BLaER1 treated with 17β-estradiol and CSF1 and Interleukin-3, amounts not matched to agents 10 nM and 100 nM (cell line): ENCODE results near the gene ATP11A.

ENCODE experiments used
- H3K27ac ChIP-seq, 11 experiments: shearing (Covaris generic); formaldehyde crosslinking; 2 replicates each; pipeline ENCODE4 v1.8.1; 2022
- H3K27me3 ChIP-seq, 11 experiments: shearing (Covaris generic); formaldehyde crosslinking; 2 replicates each; pipeline ENCODE4 v1.8.1; 2022
- H3K36me3 ChIP-seq, 11 experiments: shearing (Covaris generic); formaldehyde crosslinking; 2 replicates each; pipeline ENCODE4 v1.8.1; 2022
- H3K4me1 ChIP-seq, 10 experiments: shearing (Covaris generic); formaldehyde crosslinking; 2 replicates each; pipeline ENCODE4 v1.8.1; 2022
- H3K4me2 ChIP-seq, 11 experiments: shearing (Covaris generic); formaldehyde crosslinking; 2 replicates each; pipeline ENCODE4 v1.8.1; 2022
- H3K4me3 ChIP-seq, 10 experiments: shearing (Covaris generic); formaldehyde crosslinking; 2 replicates each; pipeline ENCODE4 v1.8.1; 2022
- H3K9ac ChIP-seq, 11 experiments: shearing (Covaris generic); formaldehyde crosslinking; 2 replicates each; pipeline ENCODE4 v1.8.1; 2022
- H3K9me3 ChIP-seq, 11 experiments: shearing (Covaris generic); formaldehyde crosslinking; replicated peaks in 1 of 11; 2 replicates each; pipeline ENCODE4 v1.8.1; 2022
- H4K20me1 ChIP-seq, 11 experiments: shearing (Covaris generic); formaldehyde crosslinking; 2 replicates each; pipeline ENCODE4 v1.8.1; 2022
- Cebpa-rat ChIP-seq, 11 experiments: shearing (Covaris generic); IDR thresholded peaks; 2 replicates each; pipeline ENCODE4 v1.8.1; 2022

Gene ATP11A

DNA sequence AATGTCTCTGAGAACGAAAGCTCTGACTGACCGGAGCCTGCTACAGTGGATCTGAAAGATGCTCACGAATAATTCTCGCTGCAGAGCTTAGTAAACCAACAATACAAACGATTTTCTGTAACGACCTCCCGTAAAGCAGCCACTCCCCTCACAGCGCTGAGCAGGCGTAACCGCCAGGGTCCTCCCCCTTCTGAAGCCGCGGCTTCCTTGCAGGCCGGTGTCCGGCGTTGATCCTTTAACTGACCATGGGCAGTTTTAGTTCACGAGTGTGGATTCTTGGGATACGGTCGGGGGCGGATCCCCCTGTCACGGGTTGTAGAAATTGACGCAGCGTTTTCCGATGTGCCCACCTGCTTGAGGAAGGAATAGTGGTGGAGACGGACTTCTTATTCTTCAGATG, 75.9 kb downstream of the ATP11A start:
- Histone ChIP-seq H3K9me3 (no peaks in the 10 kb centered on the region), H3K9ac (no peak overlapping the region), H3K36me3 (peaks cover 6 to 85% (median 29%) of the 10 kb centered on the region in 11 experiments; a peak in 12 of 22 replicates), H3K4me2 (no peak overlapping the region), H3K27ac (no peak overlapping the region), H3K4me3 (no peak overlapping the region), H3K4me1 (peaks cover 18 to 42% (median 33%) of the 10 kb centered on the region in 10 experiments), H4K20me1 (peaks cover 92 to 96% (median 93%) of the 10 kb centered on the region in 11 experiments), H3K27me3 (no peaks in the 10 kb centered on the region)
- TF ChIP-seq Cebpa-rat (IDR thresholded peaks at IDR 0.05): no peak

DNA sequence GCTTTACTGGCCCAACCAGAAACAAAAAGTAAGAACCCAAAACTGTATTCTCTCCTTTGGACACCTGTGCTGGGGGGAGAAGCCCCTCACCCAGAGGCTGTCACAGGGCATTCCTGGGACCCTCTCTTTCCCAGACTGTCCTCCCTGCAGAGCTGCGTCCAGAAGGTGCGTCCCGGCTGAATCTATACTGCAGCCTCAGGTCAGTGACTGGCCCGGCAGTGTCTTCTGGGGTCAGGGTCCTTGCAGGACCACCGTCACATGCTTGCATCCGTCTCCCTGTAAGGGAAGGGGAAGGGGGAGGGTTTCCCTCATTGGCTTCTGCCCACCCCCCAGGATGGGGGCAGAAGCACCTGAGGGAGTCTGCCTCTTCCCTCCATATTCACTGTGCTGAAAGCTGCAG, 76.5 kb downstream of the ATP11A start:
- 0 out of 22 replicates have a peak overlapping the region, but pooled peaks of 3 of the 11 experiments have one; percentile 2 to 26 (median 7) for H3K4me2 ChIP-seq
- no peak overlapping the region for H3K27ac ChIP-seq
- H3K4me3 ChIP-seq: no peak overlapping the region
- H3K9ac ChIP-seq: no peak overlapping the region
- H4K20me1 ChIP-seq: peaks cover 92 to 96% (median 93%) of the 10 kb centered on the region in 11 experiments
- peaks cover 20 to 43% (median 36%) of the 10 kb centered on the region in 10 experiments for H3K4me1 ChIP-seq
- TF ChIP-seq Cebpa-rat (IDR thresholded peaks at IDR 0.05): no peak
- peaks cover 6 to 86% (median 33%) of the 10 kb centered on the region in 11 experiments; a peak in 12 of 22 replicates for H3K36me3 ChIP-seq
- H3K9me3 ChIP-seq: no peaks in the 10 kb centered on the region
- H3K27me3 ChIP-seq: no peaks in the 10 kb centered on the region

DNA sequence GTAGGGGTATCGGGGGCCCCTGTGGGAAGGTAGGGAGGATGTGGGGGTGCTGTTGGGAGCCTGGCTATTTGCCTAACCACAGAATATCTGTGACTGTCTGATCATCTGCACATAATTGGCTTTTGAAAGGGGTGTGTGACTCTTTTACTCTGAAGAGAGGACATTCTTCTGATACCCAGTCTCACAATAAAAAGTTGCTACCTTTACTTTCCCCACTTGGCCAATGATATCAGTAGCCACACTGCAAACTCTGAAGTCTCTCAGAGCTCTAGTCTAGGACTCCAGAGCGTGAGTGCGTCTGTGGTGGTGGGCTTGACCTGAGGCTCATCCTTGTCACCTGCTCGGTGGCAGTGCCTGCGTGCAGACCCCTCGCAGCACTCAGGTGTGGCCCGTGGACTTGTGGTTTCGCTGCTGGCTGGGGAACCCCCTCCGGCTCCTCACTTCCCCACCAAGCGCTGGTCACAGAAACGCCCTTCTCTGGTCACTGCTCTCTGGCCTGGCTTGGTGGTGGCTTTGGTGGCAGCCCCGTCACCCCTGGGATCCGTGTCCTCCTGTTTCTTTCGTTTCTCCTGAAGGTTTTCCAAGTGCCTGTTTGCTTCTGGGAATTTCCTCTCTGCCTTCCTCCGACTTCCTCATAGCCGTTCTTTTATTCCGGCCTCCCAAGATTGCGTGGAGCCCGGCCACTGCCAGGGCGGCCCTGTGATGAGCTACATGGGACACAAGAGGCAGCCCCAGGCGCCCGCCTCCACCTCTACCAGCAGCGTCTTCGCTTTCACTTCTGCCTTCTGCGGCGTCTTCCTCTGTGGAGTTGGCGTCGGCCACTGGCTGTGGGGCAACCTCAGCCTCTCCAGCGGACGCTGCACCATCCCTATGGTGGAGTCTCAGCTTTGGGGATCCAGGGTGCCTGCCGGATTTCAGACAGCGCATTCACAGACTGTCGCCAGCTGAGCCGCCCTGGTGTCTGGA, 78.0 kb downstream of the ATP11A start:
- H3K27me3 ChIP-seq: no peaks in the 10 kb centered on the region
- H3K9me3 ChIP-seq: no peaks in the 10 kb centered on the region
- H3K4me2 ChIP-seq: peak overlapping the region in 6 of 11 experiments; percentile 33 to 70 (median 46); a peak in 11 of 22 replicates
- TF ChIP-seq Cebpa-rat (IDR thresholded peaks at IDR 0.05): no peak
- H3K4me1 ChIP-seq: peaks cover 20 to 46% (median 39%) of the 10 kb centered on the region in 10 experiments
- 0 out of 22 replicates have a peak overlapping the region, but pooled peaks of 1 of the 11 experiments have one; percentile 6 for H3K9ac ChIP-seq
- H4K20me1 ChIP-seq: peaks cover 92 to 96% (median 93%) of the 10 kb centered on the region in 11 experiments
- H3K36me3 ChIP-seq: peaks cover 5 to 86% (median 20%) of the 10 kb centered on the region in 11 experiments; a peak in 13 of 22 replicates
- H3K4me3 ChIP-seq: no peak overlapping the region
- H3K27ac ChIP-seq: no peak overlapping the region

DNA sequence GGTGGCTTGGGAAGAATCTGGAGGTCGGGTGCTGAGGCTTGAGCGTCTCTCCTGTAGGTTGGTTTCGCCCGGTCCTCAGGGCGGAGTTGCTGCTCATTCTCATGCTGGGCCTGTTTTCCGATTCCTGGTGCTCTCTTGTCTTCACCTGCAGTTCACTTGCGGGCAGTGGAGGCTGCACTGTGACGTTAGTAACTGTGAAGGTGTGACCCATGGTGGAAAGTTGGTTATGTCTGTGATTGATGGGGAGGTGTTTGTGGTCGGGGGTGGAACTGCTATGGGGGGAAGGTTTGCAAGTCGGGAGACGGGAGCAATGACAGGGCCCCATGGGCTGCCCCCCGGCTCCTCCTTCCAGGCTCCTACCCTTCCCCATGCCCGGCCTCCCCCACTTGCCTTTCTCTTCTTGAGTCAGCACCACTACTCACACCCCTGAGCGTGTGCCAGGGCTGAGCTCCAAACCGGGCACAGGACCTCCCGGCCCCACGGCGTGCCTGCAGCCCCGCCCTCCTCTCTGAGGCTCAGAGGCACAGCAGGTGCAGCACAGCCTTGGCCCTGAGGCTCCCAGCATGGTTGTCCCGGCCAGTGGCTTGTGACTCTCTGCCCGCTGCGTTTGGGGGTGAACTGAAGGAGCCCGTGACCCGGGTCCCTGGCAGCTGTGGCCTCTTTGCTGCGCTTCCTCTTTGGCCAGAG, 79.1 kb downstream of the ATP11A start:
- Histone ChIP-seq H3K9ac (peak overlapping the region in 1 of 11 experiments; percentile 20; a peak in 1 of 22 replicates), H3K27me3 (no peaks in the 10 kb centered on the region), H3K4me3 (no peak overlapping the region), H3K4me2 (peak overlapping the region in 2 of 11 experiments; percentile 69 to 70; a peak in 3 of 22 replicates), H3K4me1 (peaks cover 25 to 56% (median 43%) of the 10 kb centered on the region in 10 experiments), H3K9me3 (no peaks in the 10 kb centered on the region), H3K27ac (no peak overlapping the region), H3K36me3 (peaks cover 0 to 76% (median 15%) of the 10 kb centered on the region in 11 experiments; a peak in 13 of 22 replicates), H4K20me1 (peaks cover 92 to 96% (median 93%) of the 10 kb centered on the region in 11 experiments)
- TF ChIP-seq Cebpa-rat (IDR thresholded peaks at IDR 0.05): no peak

DNA sequence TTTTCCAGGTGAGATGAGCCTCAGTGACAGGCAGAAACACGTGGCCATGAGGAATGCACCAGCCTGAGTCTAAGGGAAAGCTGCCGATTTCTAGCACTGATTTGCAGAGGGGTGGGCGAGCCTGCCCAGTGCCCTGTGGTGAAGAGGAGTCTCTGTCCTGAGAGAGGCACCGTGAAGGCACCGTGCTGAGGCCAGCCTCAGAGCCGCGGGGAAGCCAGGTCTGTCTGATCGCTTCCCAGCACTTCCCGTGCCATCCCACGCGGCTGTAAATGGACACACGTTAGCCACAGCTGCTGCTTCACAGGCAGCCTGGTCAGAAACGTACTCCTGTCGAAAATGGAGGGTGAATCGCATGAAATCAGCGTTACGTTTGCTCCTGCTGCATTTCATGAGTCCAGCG, 79.8 kb downstream of the ATP11A start:
- Histone ChIP-seq H3K4me3 (no peak overlapping the region), H4K20me1 (peaks cover 92 to 96% (median 93%) of the 10 kb centered on the region in 11 experiments), H3K27me3 (no peaks in the 10 kb centered on the region), H3K4me2 (no peak overlapping the region; a peak in 1 of 22 replicates), H3K36me3 (peaks cover 0 to 76% (median 15%) of the 10 kb centered on the region in 11 experiments; a peak in 12 of 22 replicates), H3K27ac (no peak overlapping the region), H3K4me1 (peaks cover 29 to 62% (median 46%) of the 10 kb centered on the region in 10 experiments), H3K9me3 (no peaks in the 10 kb centered on the region), H3K9ac (no peak overlapping the region)
- TF ChIP-seq Cebpa-rat (IDR thresholded peaks at IDR 0.05): no peak

DNA sequence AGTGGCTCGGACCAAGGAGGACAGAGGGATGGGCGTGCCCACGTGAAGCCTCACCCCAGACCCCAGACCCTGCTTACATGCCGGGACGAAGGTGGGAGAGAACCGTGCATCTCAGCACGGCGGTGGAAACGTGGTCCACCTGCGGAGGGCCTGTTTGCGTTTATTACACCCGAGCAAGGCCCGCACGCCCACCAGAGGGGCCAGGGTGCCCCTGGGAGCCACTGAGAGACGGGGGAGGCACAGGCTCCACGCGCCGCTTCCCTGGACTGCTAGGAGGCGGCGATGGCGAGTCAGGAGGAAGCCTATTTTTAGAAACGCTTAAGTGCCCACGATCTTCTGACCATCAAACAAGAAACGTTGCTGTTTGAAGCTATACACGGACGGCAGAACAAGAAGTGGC, 80.7 kb downstream of the ATP11A start:
- Histone ChIP-seq H3K4me3 (no peak overlapping the region), H3K27ac (no peak overlapping the region), H3K36me3 (peaks cover 0 to 76% (median 15%) of the 10 kb centered on the region in 11 experiments; a peak in 11 of 22 replicates), H3K27me3 (no peaks in the 10 kb centered on the region), H3K4me2 (peak overlapping the region in 6 of 11 experiments; percentile 6 to 41 (median 14); a peak in 6 of 22 replicates), H4K20me1 (peaks cover 92 to 96% (median 93%) of the 10 kb centered on the region in 11 experiments), H3K9me3 (no peaks in the 10 kb centered on the region), H3K9ac (no peak overlapping the region), H3K4me1 (peaks cover 34 to 69% (median 53%) of the 10 kb centered on the region in 10 experiments)
- TF ChIP-seq Cebpa-rat (IDR thresholded peaks at IDR 0.05): no peak

DNA sequence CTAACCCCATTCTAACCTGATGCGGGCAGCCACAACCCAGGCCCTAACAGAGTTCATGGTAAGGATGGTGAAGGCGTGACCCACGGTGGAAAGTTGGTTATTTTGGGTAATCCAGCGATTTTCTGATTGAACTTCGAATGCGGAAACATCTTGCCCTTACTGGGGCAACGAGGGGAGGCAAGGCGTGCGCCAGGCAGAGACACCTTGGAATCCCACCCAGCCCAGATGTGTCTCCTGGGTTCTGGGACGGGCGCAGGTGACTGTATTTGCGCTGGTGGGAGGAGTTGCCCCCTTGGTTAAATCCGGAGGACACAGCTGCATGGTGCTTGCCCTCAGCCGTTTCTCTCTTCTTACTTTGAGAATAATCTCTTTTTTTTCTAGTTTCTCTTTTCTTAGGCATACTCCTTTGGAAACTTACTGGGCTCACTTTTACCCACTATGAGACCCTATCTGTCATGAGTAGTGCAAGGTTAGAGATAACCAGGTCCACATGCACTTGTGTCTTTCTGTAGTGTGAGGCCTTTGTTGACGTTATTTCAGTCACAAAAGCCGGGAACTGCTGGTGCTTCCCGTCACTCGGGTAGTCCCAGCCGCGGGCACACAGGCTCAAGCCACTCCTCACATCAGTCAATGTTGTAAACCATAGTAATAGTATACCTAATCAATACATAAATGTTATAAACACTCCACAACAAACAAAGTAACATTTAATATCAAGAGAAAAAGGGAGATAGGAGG, 81.5 kb downstream of the ATP11A start:
- peaks cover 37 to 69% (median 55%) of the 10 kb centered on the region in 10 experiments for H3K4me1 ChIP-seq
- H3K27me3 ChIP-seq: no peaks in the 10 kb centered on the region
- no peaks in the 10 kb centered on the region for H3K9me3 ChIP-seq
- H3K9ac ChIP-seq: no peak overlapping the region
- H3K27ac ChIP-seq: no peak overlapping the region
- H4K20me1 ChIP-seq: peaks cover 92 to 96% (median 93%) of the 10 kb centered on the region in 11 experiments
- peaks cover 0 to 68% (median 15%) of the 10 kb centered on the region in 11 experiments; a peak in 11 of 22 replicates for H3K36me3 ChIP-seq
- H3K4me3 ChIP-seq: no peak overlapping the region
- peak overlapping the region in 1 of 11 experiments; percentile 41; a peak in 1 of 22 replicates for H3K4me2 ChIP-seq
- no peak for TF ChIP-seq Cebpa-rat (IDR thresholded peaks at IDR 0.05)

DNA sequence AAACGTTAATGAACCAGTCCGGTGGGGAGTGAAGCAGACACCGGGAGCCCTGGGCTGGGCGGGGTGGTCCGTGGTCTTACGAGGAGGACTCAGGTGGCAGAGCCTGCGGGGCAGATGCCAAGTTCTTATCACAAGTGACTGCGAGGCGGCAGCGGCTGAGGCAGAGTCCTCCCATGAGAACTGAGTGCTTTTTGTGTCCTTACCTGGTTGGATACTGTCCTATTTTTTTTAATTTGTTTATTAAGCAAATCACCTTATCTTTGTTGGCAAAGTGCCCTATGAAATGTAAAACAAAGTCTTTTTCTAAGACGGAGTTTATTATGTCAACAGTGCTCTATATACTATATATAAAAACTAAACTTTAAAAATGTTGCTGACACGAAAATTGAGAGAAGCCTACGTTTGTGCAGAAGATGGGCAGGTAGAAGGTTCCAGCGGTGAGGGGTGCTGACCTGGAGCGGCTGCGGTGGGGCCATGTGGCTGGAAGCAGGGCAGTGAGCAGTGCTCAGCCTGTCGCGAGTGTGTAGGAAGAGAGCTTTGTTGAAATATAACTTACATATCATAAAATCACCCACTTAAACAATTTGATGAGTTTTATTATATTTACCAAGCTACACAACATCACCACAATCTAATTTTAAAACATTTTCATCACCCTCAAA, 82.2 kb downstream of the ATP11A start:
- Histone ChIP-seq H3K9ac (no peak overlapping the region), H3K27me3 (no peaks in the 10 kb centered on the region), H4K20me1 (peaks cover 96 to 98% (median 97%) of the 10 kb centered on the region in 11 experiments), H3K36me3 (peaks cover 0 to 67% (median 15%) of the 10 kb centered on the region in 11 experiments; a peak in 11 of 22 replicates), H3K27ac (no peak overlapping the region), H3K4me1 (peaks cover 40 to 74% (median 60%) of the 10 kb centered on the region in 10 experiments), H3K9me3 (no peaks in the 10 kb centered on the region), H3K4me3 (no peak overlapping the region), H3K4me2 (no peak overlapping the region)
- TF ChIP-seq Cebpa-rat (IDR thresholded peaks at IDR 0.05): no peak
